OCI-LY7 (cell line): ENCODE measurements around the gene SEZ6L. TPM values are rescaled to one million over a fixed set of nuclear protein-coding genes. Genes with fewer than 3 reads are reported as not detected.

ENCODE experiments used
- BruUV-seq: library from RNA; stranded (reverse); fragments of 400-500 nt; replicated peaks from 2 replicates; lab custom pipeline; 2021; lab: Mats Ljungman, UMichigan
- CTCF ChIA-PET: fragments of 300-600 bp; sonication (Branson Sonifier 250); formaldehyde crosslinking; loops from one replicate; lab custom pipeline; 2022; ENCODE audit warnings: antibody characterized with exemption; ENCODE audit not compliant: unreplicated experiment; lab: Charles Lee
- POLR2A ChIA-PET: fragments of 300-600 bp; sonication (Branson Sonifier 250); formaldehyde crosslinking; loops from one replicate; lab custom pipeline; 2022; ENCODE audit warnings: antibody characterized with exemption; lab: Charles Lee
- DNase-seq: peaks from one replicate; pipeline ENCODE4 v3.0.0-alpha.2; 2015; ENCODE audit warnings: low spot score
- H2AFZ ChIP-seq: fragments of 200-600 bp; sonication (generic), shearing (Covaris generic); 2 replicates; pipeline ENCODE4 v1.6.1; 2014; ENCODE audit warnings: mild to moderate bottlenecking, antibody characterized with exemption, low read length, moderate library complexity
- H3K27ac ChIP-seq: fragments of 200-600 bp; sonication (generic); 2 replicates; pipeline ENCODE4 v1.5.1; 2014; ENCODE audit warnings: mixed run types, low read depth, mild to moderate bottlenecking, moderate library complexity, low read length, inconsistent platforms; ENCODE audit not compliant: poor library complexity, severe bottlenecking
- H3K36me3 ChIP-seq: fragments of 200-600 bp; sonication (generic); 2 replicates; pipeline ENCODE4 v1.6.1; 2014; ENCODE audit warnings: mild to moderate bottlenecking, antibody characterized with exemption, low read length, moderate library complexity, mixed read lengths; ENCODE audit not compliant: insufficient read depth
- H3K4me1 ChIP-seq: fragments of 200-600 bp; sonication (generic); 2 replicates; pipeline ENCODE4 v1.5.1; 2014; ENCODE audit warnings: mild to moderate bottlenecking, low read length; ENCODE audit not compliant: insufficient read depth, poor library complexity, severe bottlenecking
- H3K4me2 ChIP-seq: fragments of 200-600 bp; sonication (generic); 2 replicates; pipeline ENCODE4 v1.6.1; 2014; ENCODE audit warnings: mild to moderate bottlenecking, low read length
- H3K4me3 ChIP-seq: fragments of 200-600 bp; sonication (generic); 2 replicates; pipeline ENCODE4 v1.5.1; 2014; ENCODE audit warnings: mild to moderate bottlenecking, low read depth, low read length; ENCODE audit not compliant: poor library complexity, severe bottlenecking
- H3K79me2 ChIP-seq: fragments of 200-600 bp; sonication (generic); 2 replicates; pipeline ENCODE4 v1.6.1; 2016; ENCODE audit warnings: low read depth, mild to moderate bottlenecking, low read length, moderate library complexity, mixed read lengths; ENCODE audit not compliant: insufficient read depth
- H3K9me2 ChIP-seq: fragments of 200-600 bp; sonication (generic); 2 replicates; pipeline ENCODE4 v1.6.1; 2016; ENCODE audit warnings: mild to moderate bottlenecking, low read length, mixed read lengths; ENCODE audit not compliant: insufficient read depth
- H3K9me3 ChIP-seq: fragments of 200-600 bp; sonication (generic); 2 replicates; pipeline ENCODE4 v1.6.1; 2014; ENCODE audit warnings: mild to moderate bottlenecking, mixed run types, low read length, mixed read lengths
- H4K20me1 ChIP-seq: fragments of 200-600 bp; sonication (generic); 2 replicates; pipeline ENCODE4 v1.6.1; 2014; ENCODE audit warnings: mild to moderate bottlenecking, antibody characterized with exemption, low read length, moderate library complexity, mixed read lengths; ENCODE audit not compliant: insufficient read depth
- CTCF ChIP-seq: fragments of 200-600 bp; sonication (generic); conservative IDR thresholded peaks from 2 replicates; pipeline ENCODE4 v1.5.1; 2014; ENCODE audit warnings: mild to moderate bottlenecking, antibody characterized with exemption, low read length, moderate library complexity, mixed read lengths
- EZH2phosphoT487 ChIP-seq: fragments of 200-600 bp; sonication (generic); IDR thresholded peaks from 2 replicates; pipeline ENCODE4 v1.6.1; 2018; ENCODE audit warnings: low read depth, borderline replicate concordance, mild to moderate bottlenecking, mixed run types, antibody characterized with exemption, low read length, moderate library complexity, mixed read lengths
- intact Hi-C: fragments of 100-400 bp; cut with micrococcal nuclease; formaldehyde crosslinking; loops from one replicate; pipeline ENCODE4 v1.10.0; 2022; ENCODE audit not compliant: unreplicated experiment
- total RNA-seq, 2 experiments: library from RNA; depleted of rRNA in 1 of 2; stranded (reverse); fragments of >200 nt in 1 of 2; shearing (Covaris generic) in 1 of 2; gene quantifications; 2 replicates each; pipeline ENCODE4 v1.2.3, GENCODE V29; 2014 to 2022

Gene SEZ6L
- total RNA-seq, 2 experiments from 2014 or later = not detected

GRCh38 chr22:26185190-26185589 is 15.9 kb downstream of the SEZ6L start:
- Histone ChIP-seq H3K36me3 (no peaks in the 10 kb centered on the region), H3K4me1 (no peaks in the 10 kb centered on the region), H3K9me3 (no peaks in the 10 kb centered on the region), H3K4me3 (no peak overlapping the region), H3K9me2 (no peaks in the 10 kb centered on the region), H4K20me1 (no peaks in the 10 kb centered on the region), H3K79me2 (no peaks in the 10 kb centered on the region), H3K4me2 (no peak overlapping the region), H2AFZ (no peak overlapping the region), H3K27ac (no peak overlapping the region)
- POLR2A ChIA-PET = interaction anchor here (0.6 kb wide), 1 partner anchor 880 kb away, joined by 3 read pairs; no protein-coding TSS in a partner anchor
- CTCF ChIA-PET = no interaction called here
- DNase-seq = no peak
- intact Hi-C loops = no loop called here
- TF ChIP-seq EZH2phosphoT487 (no peak), CTCF (no peak)
- no TSS peak for BruUV-seq

GRCh38 chr22:26188341-26188740 is 19.1 kb downstream of the SEZ6L start:
- no peaks in the 10 kb centered on the region for H3K36me3 ChIP-seq
- H3K4me1 ChIP-seq = no peaks in the 10 kb centered on the region
- no TSS peak for BruUV-seq
- no peaks in the 10 kb centered on the region for H3K9me2 ChIP-seq
- H3K79me2 ChIP-seq = no peaks in the 10 kb centered on the region
- ChIA-PET POLR2A (no interaction called here), CTCF (no interaction called here)
- H2AFZ ChIP-seq = no peak overlapping the region
- no peak overlapping the region for H3K27ac ChIP-seq
- H3K4me2 ChIP-seq = no peak overlapping the region
- no peaks in the 10 kb centered on the region for H3K9me3 ChIP-seq
- intact Hi-C loops = no loop called here
- TF ChIP-seq CTCF = no peak
- no peak for TF ChIP-seq EZH2phosphoT487
- DNase-seq = no peak
- no peak overlapping the region for H3K4me3 ChIP-seq
- no peaks in the 10 kb centered on the region for H4K20me1 ChIP-seq

- no peak overlapping the region for H2AFZ ChIP-seq
- no peaks in the 10 kb centered on the region for H3K9me2 ChIP-seq
These were observed 25.1 kb downstream of the SEZ6L start for GRCh38 chr22:26194313-26194712.

More at GRCh38 chr22:26194313-26194712, 25.1 kb downstream of the SEZ6L start:
- BruUV-seq = no TSS peak
- no peak for DNase-seq
- ChIA-PET CTCF (no interaction called here), POLR2A (no interaction called here)
- Histone ChIP-seq H3K4me1 (no peaks in the 10 kb centered on the region), H4K20me1 (no peaks in the 10 kb centered on the region), H3K4me2 (no peak overlapping the region), H3K27ac (no peak overlapping the region), H3K4me3 (no peak overlapping the region), H3K9me3 (no peaks in the 10 kb centered on the region), H3K36me3 (no peaks in the 10 kb centered on the region), H3K79me2 (no peaks in the 10 kb centered on the region)
- TF ChIP-seq EZH2phosphoT487 = no peak
- intact Hi-C loops = no loop called here
